Esophagus squamous epithelium (tissue), 4 donors: ENCODE data around the gene CDH13.

ENCODE experiments used
- POLR2A ChIP-seq, 4 donors: fragments of 450-650 bp; IDR thresholded peaks; one replicate each; pipeline ENCODE4 v1.6.1; 2017; ENCODE audit warnings: antibody characterized with exemption in 4 of 4, mild to moderate bottlenecking in 4 of 4, moderate library complexity in 3 of 4
- TF ChIP-seq, protein P1 (sequence below), 6 experiments: fragments of 450-650 bp in 4 of 6; fragments of 200-600 bp in 2 of 6; sonication (generic) in 2 of 6; IDR thresholded peaks; one replicate each; pipeline ENCODE4 v1.5.1; 2016 to 2019; ENCODE audit warnings: antibody characterized with exemption in 6 of 6, mild to moderate bottlenecking in 4 of 6, moderate library complexity in 4 of 6

GRCh38 chr16:83270061-83270460 lies 643.3 kb downstream of the CDH13 start:
- no peak for TF ChIP-seq POLR2A (IDR thresholded peaks at IDR 0.05)
- TF ChIP-seq, protein P1, sequence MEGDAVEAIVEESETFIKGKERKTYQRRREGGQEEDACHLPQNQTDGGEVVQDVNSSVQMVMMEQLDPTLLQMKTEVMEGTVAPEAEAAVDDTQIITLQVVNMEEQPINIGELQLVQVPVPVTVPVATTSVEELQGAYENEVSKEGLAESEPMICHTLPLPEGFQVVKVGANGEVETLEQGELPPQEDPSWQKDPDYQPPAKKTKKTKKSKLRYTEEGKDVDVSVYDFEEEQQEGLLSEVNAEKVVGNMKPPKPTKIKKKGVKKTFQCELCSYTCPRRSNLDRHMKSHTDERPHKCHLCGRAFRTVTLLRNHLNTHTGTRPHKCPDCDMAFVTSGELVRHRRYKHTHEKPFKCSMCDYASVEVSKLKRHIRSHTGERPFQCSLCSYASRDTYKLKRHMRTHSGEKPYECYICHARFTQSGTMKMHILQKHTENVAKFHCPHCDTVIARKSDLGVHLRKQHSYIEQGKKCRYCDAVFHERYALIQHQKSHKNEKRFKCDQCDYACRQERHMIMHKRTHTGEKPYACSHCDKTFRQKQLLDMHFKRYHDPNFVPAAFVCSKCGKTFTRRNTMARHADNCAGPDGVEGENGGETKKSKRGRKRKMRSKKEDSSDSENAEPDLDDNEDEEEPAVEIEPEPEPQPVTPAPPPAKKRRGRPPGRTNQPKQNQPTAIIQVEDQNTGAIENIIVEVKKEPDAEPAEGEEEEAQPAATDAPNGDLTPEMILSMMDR (IDR thresholded peaks at IDR 0.05): no peak
